ENCODE measurements around the gene HBD.
"Not testable (repeated sequence)": the region's sequence is repeated elsewhere in the genome, so short reads cannot be mapped to it uniquely, and the experiment has no call there.

The HBD gene

DNA sequence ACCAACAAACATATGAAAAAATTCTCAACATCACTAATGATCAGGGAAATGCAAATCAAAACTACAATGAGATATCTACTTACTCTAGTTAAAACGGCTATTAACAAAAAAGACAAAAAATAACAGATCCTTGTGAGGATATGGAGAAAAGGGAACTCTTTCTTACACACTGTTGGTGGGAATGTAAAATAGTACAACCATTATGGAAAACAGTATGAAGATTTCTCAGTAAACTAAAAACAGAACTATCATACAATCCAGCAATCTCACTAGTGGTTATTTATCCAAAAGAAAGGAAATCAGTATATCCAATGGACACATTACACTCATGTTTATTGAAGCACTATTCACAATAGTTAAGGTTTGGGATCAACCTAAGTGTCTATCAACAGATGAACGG, 31.5 kb upstream of the HBD start:
- no peaks in the 10 kb centered on the region for H3K36me3 ChIP-seq
- H3K4me1 ChIP-seq (ENCODE audit: control insufficient read depth in 1 of 2, insufficient read depth in 1 of 2, low read depth in 1 of 2, low read length in 1 of 2) = no peaks in the 10 kb centered on the region
- no peak overlapping the region for H3K4me3 ChIP-seq (ENCODE audit: low read depth in 1 of 2, low read length in 1 of 2)
- H3K27me3 ChIP-seq = no peaks in the 10 kb centered on the region
- TF ChIP-seq, protein P1, sequence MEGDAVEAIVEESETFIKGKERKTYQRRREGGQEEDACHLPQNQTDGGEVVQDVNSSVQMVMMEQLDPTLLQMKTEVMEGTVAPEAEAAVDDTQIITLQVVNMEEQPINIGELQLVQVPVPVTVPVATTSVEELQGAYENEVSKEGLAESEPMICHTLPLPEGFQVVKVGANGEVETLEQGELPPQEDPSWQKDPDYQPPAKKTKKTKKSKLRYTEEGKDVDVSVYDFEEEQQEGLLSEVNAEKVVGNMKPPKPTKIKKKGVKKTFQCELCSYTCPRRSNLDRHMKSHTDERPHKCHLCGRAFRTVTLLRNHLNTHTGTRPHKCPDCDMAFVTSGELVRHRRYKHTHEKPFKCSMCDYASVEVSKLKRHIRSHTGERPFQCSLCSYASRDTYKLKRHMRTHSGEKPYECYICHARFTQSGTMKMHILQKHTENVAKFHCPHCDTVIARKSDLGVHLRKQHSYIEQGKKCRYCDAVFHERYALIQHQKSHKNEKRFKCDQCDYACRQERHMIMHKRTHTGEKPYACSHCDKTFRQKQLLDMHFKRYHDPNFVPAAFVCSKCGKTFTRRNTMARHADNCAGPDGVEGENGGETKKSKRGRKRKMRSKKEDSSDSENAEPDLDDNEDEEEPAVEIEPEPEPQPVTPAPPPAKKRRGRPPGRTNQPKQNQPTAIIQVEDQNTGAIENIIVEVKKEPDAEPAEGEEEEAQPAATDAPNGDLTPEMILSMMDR (IDR thresholded peaks at IDR 0.05) = no peak
- no peak overlapping the region for H3K27ac ChIP-seq
- H3K9me3 ChIP-seq = peaks cover 3% of the 10 kb centered on the region

DNA sequence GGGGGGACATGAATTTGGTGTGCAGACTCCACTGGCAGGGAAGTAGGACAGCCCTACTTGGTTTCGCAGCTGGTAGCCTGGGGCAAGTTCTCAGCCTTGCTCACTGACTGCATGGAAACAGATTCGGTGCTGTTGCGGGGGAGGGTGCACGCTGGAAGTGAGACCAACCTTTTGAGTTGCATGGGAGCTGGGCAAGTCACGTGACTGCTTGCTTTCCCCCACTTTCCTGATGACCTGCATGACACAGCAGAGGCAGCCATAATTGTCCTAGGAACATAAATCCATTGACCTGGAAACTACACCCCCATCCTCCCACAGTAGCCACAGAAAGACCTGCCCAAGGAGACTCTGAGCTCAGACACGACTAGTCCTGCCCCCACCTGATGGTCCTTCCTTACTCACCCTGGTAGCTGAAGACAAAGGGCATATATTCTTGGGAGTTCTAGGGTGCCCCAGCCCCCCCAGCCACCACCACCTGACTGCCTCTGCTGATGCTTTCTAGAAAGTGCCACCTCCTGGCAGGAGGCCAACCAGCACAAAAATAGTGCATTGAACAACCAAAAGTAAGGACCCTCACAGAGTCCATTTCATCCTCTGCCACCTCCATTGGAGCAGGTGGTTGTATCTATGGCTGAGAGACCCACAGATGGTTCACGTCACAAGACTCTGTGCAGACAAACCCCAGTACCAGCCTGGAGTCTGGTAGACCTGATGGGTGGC, 24.4 kb upstream of the HBD start:
- Histone ChIP-seq H3K27ac (no peak overlapping the region), H3K27me3 (no peaks in the 10 kb centered on the region), H3K36me3 (no peaks in the 10 kb centered on the region), H3K9me3 (no peaks in the 10 kb centered on the region), H3K4me3 (ENCODE audit: low read depth in 1 of 2, low read length in 1 of 2) (no peak overlapping the region), H3K4me1 (ENCODE audit: control insufficient read depth in 1 of 2, insufficient read depth in 1 of 2, low read depth in 1 of 2, low read length in 1 of 2) (no peaks in the 10 kb centered on the region)
- TF ChIP-seq, protein P1 (IDR thresholded peaks at IDR 0.05) = no peak

GRCh38 chr11:5257296-5257695, 23.0 kb upstream of the HBD start:
- H3K27ac ChIP-seq = no peak overlapping the region
- TF ChIP-seq, protein P1 (IDR thresholded peaks at IDR 0.05) = no peak
- H3K9me3 ChIP-seq = no peaks in the 10 kb centered on the region
- H3K27me3 ChIP-seq = no peaks in the 10 kb centered on the region
- H3K4me1 ChIP-seq (ENCODE audit: control insufficient read depth in 1 of 2, insufficient read depth in 1 of 2, low read depth in 1 of 2, low read length in 1 of 2) = no peaks in the 10 kb centered on the region
- H3K36me3 ChIP-seq = no peaks in the 10 kb centered on the region
- H3K4me3 ChIP-seq (ENCODE audit: low read depth in 1 of 2, low read length in 1 of 2) = no peak overlapping the region

DNA sequence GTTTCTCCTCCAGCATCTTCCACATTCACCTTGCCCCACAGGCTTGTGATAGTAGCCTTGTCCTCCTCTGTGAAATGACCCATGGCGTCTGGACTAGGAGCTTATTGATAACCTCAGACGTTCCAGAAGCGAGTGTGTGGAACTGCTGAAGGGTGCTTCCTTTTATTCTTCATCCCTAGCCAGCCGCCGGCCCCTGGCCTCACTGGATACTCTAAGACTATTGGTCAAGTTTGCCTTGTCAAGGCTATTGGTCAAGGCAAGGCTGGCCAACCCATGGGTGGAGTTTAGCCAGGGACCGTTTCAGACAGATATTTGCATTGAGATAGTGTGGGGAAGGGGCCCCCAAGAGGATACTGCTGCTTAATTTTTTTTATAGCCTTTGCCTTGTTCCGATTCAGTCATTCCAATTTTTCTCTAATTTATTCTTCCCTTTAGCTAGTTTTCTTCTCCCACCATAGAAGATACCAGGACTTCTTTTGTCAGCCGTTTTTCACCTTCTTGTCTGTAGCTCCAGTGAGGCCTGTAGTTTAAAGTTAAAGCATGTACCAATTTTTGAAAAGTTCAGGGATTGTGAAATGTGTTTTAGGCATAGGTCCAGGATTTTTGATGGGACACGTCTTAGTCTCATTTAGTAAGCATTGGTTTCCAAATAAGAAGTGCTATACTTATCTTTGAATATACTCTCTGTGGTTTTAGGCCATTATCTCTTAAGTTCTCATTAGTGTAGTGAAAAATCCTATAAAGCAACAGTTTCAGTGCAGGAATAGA, 20.5 kb upstream of the HBD start, which contains the start of gene HBG2:
TSS of gene HBG2 (minus strand) at position 136 of the 768 bp plus-strand sequence. CDS start at position 83, 53 bp downstream.
- not testable (repeated sequence) for H3K9me3 ChIP-seq; H3K4me3 ChIP-seq (ENCODE audit: low read depth in 1 of 2, low read length in 1 of 2); H3K27ac ChIP-seq; H3K36me3 ChIP-seq; H3K4me1 ChIP-seq (ENCODE audit: control insufficient read depth in 1 of 2, insufficient read depth in 1 of 2, low read depth in 1 of 2, low read length in 1 of 2); H3K27me3 ChIP-seq

DNA sequence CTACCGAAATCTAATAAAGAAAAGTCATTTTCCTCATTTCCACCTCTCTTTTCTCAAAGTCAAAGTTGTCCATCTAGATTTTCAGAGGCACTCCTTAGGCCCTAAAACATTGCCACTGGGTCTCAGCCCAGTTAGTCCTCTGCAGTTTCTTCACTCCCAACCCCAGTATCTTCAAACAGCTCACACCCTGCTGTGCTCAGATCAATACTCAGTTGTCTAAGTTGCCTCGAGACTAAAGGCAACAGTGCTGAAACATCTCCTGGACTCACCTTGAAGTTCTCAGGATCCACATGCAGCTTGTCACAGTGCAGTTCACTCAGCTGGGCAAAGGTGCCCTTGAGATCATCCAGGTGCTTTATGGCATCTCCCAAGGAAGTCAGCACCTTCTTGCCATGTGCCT, 19.7 kb upstream of the HBD start:
- not testable (repeated sequence) for H3K9me3 ChIP-seq

GRCh38 chr11:5253440-5253839, 19.2 kb upstream of the HBD start:
- H3K4me3 ChIP-seq (ENCODE audit: low read depth in 1 of 2, low read length in 1 of 2); H3K4me1 ChIP-seq (ENCODE audit: control insufficient read depth in 1 of 2, insufficient read depth in 1 of 2, low read depth in 1 of 2, low read length in 1 of 2); H3K27me3 ChIP-seq; H3K27ac ChIP-seq; H3K36me3 ChIP-seq; H3K9me3 ChIP-seq: not testable (repeated sequence)

More for the DNA sequence above, 19.7 kb upstream of the HBD start:
- not testable (repeated sequence) for H3K27ac ChIP-seq; H3K27me3 ChIP-seq; H3K4me3 ChIP-seq (ENCODE audit: low read depth in 1 of 2, low read length in 1 of 2); H3K4me1 ChIP-seq (ENCODE audit: control insufficient read depth in 1 of 2, insufficient read depth in 1 of 2, low read depth in 1 of 2, low read length in 1 of 2); H3K36me3 ChIP-seq

DNA sequence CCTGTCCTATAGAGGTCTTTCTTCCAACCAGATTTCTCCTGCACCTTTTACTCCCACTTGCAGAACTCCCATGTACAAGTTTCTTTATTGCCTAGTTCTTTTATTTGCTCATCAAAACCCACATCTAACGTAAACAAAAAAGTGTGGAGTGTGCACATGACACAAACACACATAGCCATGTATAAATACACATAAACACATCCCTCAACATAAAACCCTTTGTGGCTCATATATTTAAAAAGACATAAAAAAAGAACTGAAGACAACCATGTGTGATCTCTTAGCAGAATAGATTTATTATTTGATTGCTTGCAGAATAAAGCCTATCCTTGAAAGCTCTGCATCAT, 18.6 kb upstream of the HBD start:
- TF ChIP-seq, protein P1 (IDR thresholded peaks at IDR 0.05) = no peak
- H3K36me3 ChIP-seq = no peaks in the 10 kb centered on the region
- no peaks in the 10 kb centered on the region for H3K27me3 ChIP-seq
- no peak overlapping the region for H3K4me3 ChIP-seq (ENCODE audit: low read depth in 1 of 2, low read length in 1 of 2)
- no peaks in the 10 kb centered on the region for H3K9me3 ChIP-seq
- H3K4me1 ChIP-seq (ENCODE audit: control insufficient read depth in 1 of 2, insufficient read depth in 1 of 2, low read depth in 1 of 2, low read length in 1 of 2) = no peaks in the 10 kb centered on the region
- no peak overlapping the region for H3K27ac ChIP-seq

All from neutrophil (primary cell).